DOHH2 (cell line): ENCODE measurements around the gene ZNF208.

ENCODE experiments used
- EZH2phosphoT487 ChIP-seq: fragments of 200-600 bp; sonication (generic); IDR thresholded peaks from 2 replicates; pipeline ENCODE4 v1.6.1; 2017; ENCODE audit warnings: borderline replicate concordance, mild to moderate bottlenecking, antibody characterized with exemption, low read length, moderate library complexity, mixed read lengths
- TF ChIP-seq, protein P1 (sequence below): fragments of 200-600 bp; sonication (generic); IDR thresholded peaks from one replicate; pipeline ENCODE4 v1.5.1; 2014; ENCODE audit warnings: antibody characterized with exemption, mild to moderate bottlenecking, low read depth, low read length; ENCODE audit not compliant: poor library complexity, severe bottlenecking

- TF ChIP-seq, protein P1, sequence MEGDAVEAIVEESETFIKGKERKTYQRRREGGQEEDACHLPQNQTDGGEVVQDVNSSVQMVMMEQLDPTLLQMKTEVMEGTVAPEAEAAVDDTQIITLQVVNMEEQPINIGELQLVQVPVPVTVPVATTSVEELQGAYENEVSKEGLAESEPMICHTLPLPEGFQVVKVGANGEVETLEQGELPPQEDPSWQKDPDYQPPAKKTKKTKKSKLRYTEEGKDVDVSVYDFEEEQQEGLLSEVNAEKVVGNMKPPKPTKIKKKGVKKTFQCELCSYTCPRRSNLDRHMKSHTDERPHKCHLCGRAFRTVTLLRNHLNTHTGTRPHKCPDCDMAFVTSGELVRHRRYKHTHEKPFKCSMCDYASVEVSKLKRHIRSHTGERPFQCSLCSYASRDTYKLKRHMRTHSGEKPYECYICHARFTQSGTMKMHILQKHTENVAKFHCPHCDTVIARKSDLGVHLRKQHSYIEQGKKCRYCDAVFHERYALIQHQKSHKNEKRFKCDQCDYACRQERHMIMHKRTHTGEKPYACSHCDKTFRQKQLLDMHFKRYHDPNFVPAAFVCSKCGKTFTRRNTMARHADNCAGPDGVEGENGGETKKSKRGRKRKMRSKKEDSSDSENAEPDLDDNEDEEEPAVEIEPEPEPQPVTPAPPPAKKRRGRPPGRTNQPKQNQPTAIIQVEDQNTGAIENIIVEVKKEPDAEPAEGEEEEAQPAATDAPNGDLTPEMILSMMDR = no peak
- no peak for TF ChIP-seq EZH2phosphoT487
Measured at GRCh38 chr19:21883516-21883915, 127.2 kb downstream of the ZNF208 start.
